ENCODE measurements around the gene ALDH3B2.

GRCh38 chr11:67675058-67675747, 780 bp upstream of the ALDH3B2 start:
- TF ChIP-seq, protein P1, sequence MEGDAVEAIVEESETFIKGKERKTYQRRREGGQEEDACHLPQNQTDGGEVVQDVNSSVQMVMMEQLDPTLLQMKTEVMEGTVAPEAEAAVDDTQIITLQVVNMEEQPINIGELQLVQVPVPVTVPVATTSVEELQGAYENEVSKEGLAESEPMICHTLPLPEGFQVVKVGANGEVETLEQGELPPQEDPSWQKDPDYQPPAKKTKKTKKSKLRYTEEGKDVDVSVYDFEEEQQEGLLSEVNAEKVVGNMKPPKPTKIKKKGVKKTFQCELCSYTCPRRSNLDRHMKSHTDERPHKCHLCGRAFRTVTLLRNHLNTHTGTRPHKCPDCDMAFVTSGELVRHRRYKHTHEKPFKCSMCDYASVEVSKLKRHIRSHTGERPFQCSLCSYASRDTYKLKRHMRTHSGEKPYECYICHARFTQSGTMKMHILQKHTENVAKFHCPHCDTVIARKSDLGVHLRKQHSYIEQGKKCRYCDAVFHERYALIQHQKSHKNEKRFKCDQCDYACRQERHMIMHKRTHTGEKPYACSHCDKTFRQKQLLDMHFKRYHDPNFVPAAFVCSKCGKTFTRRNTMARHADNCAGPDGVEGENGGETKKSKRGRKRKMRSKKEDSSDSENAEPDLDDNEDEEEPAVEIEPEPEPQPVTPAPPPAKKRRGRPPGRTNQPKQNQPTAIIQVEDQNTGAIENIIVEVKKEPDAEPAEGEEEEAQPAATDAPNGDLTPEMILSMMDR (conservative IDR thresholded peaks at IDR 0.05; ENCODE audit: low read length) = no peak
- no peak for TF ChIP-seq EZH2phosphoT487 (IDR thresholded peaks at IDR 0.05; ENCODE audit: borderline replicate concordance)
